Peyer's patch (tissue), 4 donors: ENCODE data around the gene DLAT.
"Not testable (repeated sequence)": the region's sequence is repeated elsewhere in the genome, so short reads cannot be mapped to it uniquely, and the experiment has no call there.

Source experiments
- CTCF ChIP-seq, 6 experiments: fragments of 450-650 bp in 4 of 6; fragments of 200-600 bp in 2 of 6; sonication (generic) in 1 of 6; IDR thresholded peaks; one replicate each; pipeline ENCODE4 v1.5.1; 2017 to 2019; ENCODE audit warnings: antibody characterized with exemption in 6 of 6, mild to moderate bottlenecking in 3 of 6, moderate library complexity in 1 of 6
- POLR2A ChIP-seq, 2 donors: fragments of 450-650 bp; IDR thresholded peaks; one replicate each; pipeline ENCODE4 v1.5.1; 2017; ENCODE audit warnings: antibody characterized with exemption in 2 of 2, mild to moderate bottlenecking in 2 of 2, moderate library complexity in 2 of 2

- TF ChIP-seq CTCF, POLR2A (IDR thresholded peaks at IDR 0.05): not testable (repeated sequence)
Measured at GRCh38 chr11:112046647-112047046, 21.4 kb downstream of the DLAT start.
